Thoracic aorta (tissue), 2 donors: ENCODE measurements around the gene MED9. TPM values are rescaled to one million over a fixed set of nuclear protein-coding genes. Genes with fewer than 3 reads are reported as not detected.
"Not testable (repeated sequence)": the region's sequence is repeated elsewhere in the genome, so short reads cannot be mapped to it uniquely, and the experiment has no call there.

Source experiments
- ATAC-seq: fragments of 150-250 bp; one replicate; pipeline ENCODE4 v1.8.0; 2017; ENCODE audit warnings: low read depth; ENCODE audit not compliant: insufficient number of reproducible peaks, low FRiP score
- DNase-seq: peaks from one replicate; pipeline ENCODE4 v3.0.0-alpha.2; 2020; ENCODE audit warnings: low spot score
- H3K27ac ChIP-seq, 2 donors: fragments of 200-600 bp; sonication (generic); 1 replicate in 1 of 2; 2 replicates in 1 of 2; pipeline ENCODE4 v1.5.1; 2016; ENCODE audit warnings: mild to moderate bottlenecking in 2 of 2, moderate library complexity in 2 of 2
- H3K27me3 ChIP-seq: fragments of 200-600 bp; sonication (generic); replicated peaks from 2 replicates; pipeline ENCODE4 v1.6.0; 2016; ENCODE audit warnings: mild to moderate bottlenecking; ENCODE audit not compliant: insufficient read depth
- H3K36me3 ChIP-seq: fragments of 200-600 bp; sonication (generic); one replicate; pipeline ENCODE4 v1.5.1; 2016
- H3K4me1 ChIP-seq, 2 donors: fragments of 200-600 bp; sonication (generic); 1 replicate in 1 of 2; 2 replicates in 1 of 2; pipeline versions ENCODE4 v1.5.1 to v1.6.0; 2016; ENCODE audit warnings: low read depth in 2 of 2, mild to moderate bottlenecking in 1 of 2; ENCODE audit not compliant: control insufficient read depth in 1 of 2
- H3K4me3 ChIP-seq: fragments of 200-600 bp; sonication (generic); 2 replicates; pipeline ENCODE4 v1.5.1; 2016; ENCODE audit warnings: mild to moderate bottlenecking
- H3K9me3 ChIP-seq: fragments of 200-600 bp; sonication (generic); 2 replicates; pipeline ENCODE4 v1.5.1; 2016
- total RNA-seq, 2 donors: library from RNA; depleted of rRNA; stranded (reverse); fragments of >200 nt; gene quantifications; one replicate each; pipeline versions ENCODE4 v1.1.0 to v1.2.3, GENCODE V29; 2016
- TF ChIP-seq, protein P1 (sequence below): fragments of 200-600 bp; sonication (generic); IDR thresholded peaks from one replicate; pipeline ENCODE4 v1.5.1; 2019; ENCODE audit warnings: antibody characterized with exemption

Gene MED9
- 10 to 100 TPM in 1 of 2 donors, 1 to 10 TPM in 1; 6.6 to 15.2 TPM for total RNA-seq

- Histone ChIP-seq H3K4me1 (peaks cover 5 to 29% of the 10 kb centered on the region in 2 donors), H3K36me3 (no peaks in the 10 kb centered on the region), H3K4me3 (peak within 1 kb of the TSS; percentile 94), H3K27ac (peak within 1 kb of the TSS; percentile 78 to 90), H3K9me3 (no peaks in the 10 kb centered on the region), H3K27me3 (no peaks in the 10 kb centered on the region)
- TF ChIP-seq, protein P1, sequence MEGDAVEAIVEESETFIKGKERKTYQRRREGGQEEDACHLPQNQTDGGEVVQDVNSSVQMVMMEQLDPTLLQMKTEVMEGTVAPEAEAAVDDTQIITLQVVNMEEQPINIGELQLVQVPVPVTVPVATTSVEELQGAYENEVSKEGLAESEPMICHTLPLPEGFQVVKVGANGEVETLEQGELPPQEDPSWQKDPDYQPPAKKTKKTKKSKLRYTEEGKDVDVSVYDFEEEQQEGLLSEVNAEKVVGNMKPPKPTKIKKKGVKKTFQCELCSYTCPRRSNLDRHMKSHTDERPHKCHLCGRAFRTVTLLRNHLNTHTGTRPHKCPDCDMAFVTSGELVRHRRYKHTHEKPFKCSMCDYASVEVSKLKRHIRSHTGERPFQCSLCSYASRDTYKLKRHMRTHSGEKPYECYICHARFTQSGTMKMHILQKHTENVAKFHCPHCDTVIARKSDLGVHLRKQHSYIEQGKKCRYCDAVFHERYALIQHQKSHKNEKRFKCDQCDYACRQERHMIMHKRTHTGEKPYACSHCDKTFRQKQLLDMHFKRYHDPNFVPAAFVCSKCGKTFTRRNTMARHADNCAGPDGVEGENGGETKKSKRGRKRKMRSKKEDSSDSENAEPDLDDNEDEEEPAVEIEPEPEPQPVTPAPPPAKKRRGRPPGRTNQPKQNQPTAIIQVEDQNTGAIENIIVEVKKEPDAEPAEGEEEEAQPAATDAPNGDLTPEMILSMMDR = no peak
- DNase-seq = peak; percentile 77
- ATAC-seq = peak; percentile 90
These were observed at the start of gene MED9 for GRCh38 chr17:17476865-17477467. TSS of gene MED9 (plus strand) at chr17:17477000. CDS start at chr17:17477042, 42 bp downstream.

- no peaks in the 10 kb centered on the region for H3K9me3 ChIP-seq
- no peaks in the 10 kb centered on the region for H3K27me3 ChIP-seq
- H3K27ac ChIP-seq = no peak overlapping the region
- no peak overlapping the region for H3K4me3 ChIP-seq
- H3K36me3 ChIP-seq = no peaks in the 10 kb centered on the region
- TF ChIP-seq, protein P1 = no peak
- DNase-seq = no peak
- no peaks in the 10 kb centered on the region for H3K4me1 ChIP-seq
- no peak for ATAC-seq
These were observed 47.6 kb upstream of the MED9 start for GRCh38 chr17:17429222-17429621.

- H3K27me3 ChIP-seq, H3K9me3 ChIP-seq, H3K27ac ChIP-seq, ATAC-seq, H3K4me1 ChIP-seq, DNase-seq, H3K4me3 ChIP-seq, H3K36me3 ChIP-seq: not testable (repeated sequence)
These were observed 45.9 kb upstream of the MED9 start for GRCh38 chr17:17430924-17431323.

- Histone ChIP-seq H3K36me3 (no peaks in the 10 kb centered on the region), H3K4me3 (no peak overlapping the region), H3K27me3 (no peaks in the 10 kb centered on the region), H3K4me1 (no peaks in the 10 kb centered on the region), H3K27ac (no peak overlapping the region), H3K9me3 (no peaks in the 10 kb centered on the region)
- ATAC-seq (no peak), DNase-seq (no peak)
- TF ChIP-seq, protein P1 = no peak
These were observed 45.2 kb upstream of the MED9 start for GRCh38 chr17:17431605-17432004.

- Histone ChIP-seq H3K4me3 (no peak overlapping the region), H3K4me1 (no peaks in the 10 kb centered on the region), H3K36me3 (no peaks in the 10 kb centered on the region), H3K27ac (no peak overlapping the region), H3K9me3 (no peaks in the 10 kb centered on the region), H3K27me3 (no peaks in the 10 kb centered on the region)
- ATAC-seq (no peak), DNase-seq (no peak)
- TF ChIP-seq, protein P1 = no peak
These were observed 43.6 kb upstream of the MED9 start for GRCh38 chr17:17433000-17433703.
